ENCODE results near the gene ADD1. TPM values are rescaled to one million over a fixed set of nuclear protein-coding genes. Genes with fewer than 3 reads are reported as not detected.

ADD1 gene
- total and polyA plus RNA-seq, 2 experiments from 2014 or later = 175 to 219 TPM

DNA sequence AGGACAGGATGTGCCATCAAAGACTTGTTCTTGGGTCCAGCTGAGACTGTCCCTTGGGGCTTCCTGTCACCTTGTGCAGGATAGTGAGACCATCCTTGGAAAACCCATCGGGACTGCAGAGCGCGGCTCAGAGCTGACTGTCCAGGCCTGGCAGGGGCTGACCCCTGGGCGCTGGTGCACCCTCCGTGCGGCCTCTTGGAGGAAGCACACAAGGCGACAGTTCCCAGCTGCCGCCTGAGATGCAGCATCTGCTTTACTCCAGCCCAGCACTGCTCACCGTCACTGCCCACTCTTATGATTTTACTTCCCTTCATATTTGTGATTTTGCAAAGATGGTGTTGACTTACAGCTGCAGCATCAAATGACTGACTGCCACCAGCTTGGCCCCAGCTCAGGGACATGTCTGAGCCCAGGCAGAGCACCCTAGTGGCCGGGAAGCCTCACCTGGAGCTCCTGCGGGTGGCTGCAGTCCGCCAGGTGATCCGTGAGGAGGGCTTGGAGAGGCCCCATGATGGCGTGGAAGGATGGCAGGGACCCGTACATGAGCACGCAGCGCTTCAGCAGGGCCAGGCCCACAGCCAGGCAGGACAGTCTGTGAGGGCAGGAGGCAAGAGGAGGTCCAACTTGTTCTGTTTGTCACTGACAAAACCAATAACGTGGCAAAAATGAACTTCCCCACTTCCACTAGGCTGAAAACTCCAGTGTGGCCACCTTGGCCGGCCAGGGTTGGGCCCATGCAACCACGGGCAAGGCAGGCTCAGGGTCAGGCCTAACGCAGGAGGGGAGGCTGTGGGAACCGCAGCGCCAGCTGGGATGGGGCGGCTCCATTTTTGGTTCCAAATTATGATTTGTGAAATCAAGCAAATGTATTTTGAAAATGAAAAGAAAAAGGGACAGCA is 97.7 kb downstream of the ADD1 start:
- Histone ChIP-seq H3K36me3 (ENCODE audit: low read depth) (peaks cover 50% of the 10 kb centered on the region), H3K27me3 (replicated peaks; ENCODE audit: insufficient read depth) (no peaks in the 10 kb centered on the region), H3F3A (ENCODE audit: insufficient read depth) (peaks cover 36% of the 10 kb centered on the region), H3K9me3 (ENCODE audit: low read depth) (no peaks in the 10 kb centered on the region), H3K79me2 (ENCODE audit: insufficient read depth) (peaks cover 20% of the 10 kb centered on the region; the same call in 1 of the 2 replicates), H3K9me2 (ENCODE audit: insufficient read depth) (no peaks in the 10 kb centered on the region), H3K9ac (no peak overlapping the region), H3K4me2 (ENCODE audit: unreplicated experiment) (no peak overlapping the region), H3K4me1 (ENCODE audit: insufficient read depth) (peaks cover 8% of the 10 kb centered on the region; the same call in 1 of the 2 replicates), H3K4me3 (no peak overlapping the region), H3K27ac (no peak overlapping the region), H4K20me1 (ENCODE audit: insufficient read depth) (no peaks in the 10 kb centered on the region), H2AFZ (no peak overlapping the region)
- 96 to 97% methylated on average over 23 to 24 of the region's 24 CpGs for WGBS, 2 experiments (ENCODE audit: low coverage in 1 of 2, low lambda C conversion rate in 2 of 2, missing lambda C conversion rate in 2 of 2)
- DNase-seq = no peak
- TF ChIP-seq EZH2 (IDR thresholded peaks at IDR 0.05; ENCODE audit: insufficient read depth, poor library complexity, severe bottlenecking) (no peak), EZH2phosphoT487 (IDR thresholded peaks at IDR 0.05; ENCODE audit: insufficient read depth, low read depth) (no peak)
- in situ Hi-C loops (cut with MboI) = no loop called here

DNA sequence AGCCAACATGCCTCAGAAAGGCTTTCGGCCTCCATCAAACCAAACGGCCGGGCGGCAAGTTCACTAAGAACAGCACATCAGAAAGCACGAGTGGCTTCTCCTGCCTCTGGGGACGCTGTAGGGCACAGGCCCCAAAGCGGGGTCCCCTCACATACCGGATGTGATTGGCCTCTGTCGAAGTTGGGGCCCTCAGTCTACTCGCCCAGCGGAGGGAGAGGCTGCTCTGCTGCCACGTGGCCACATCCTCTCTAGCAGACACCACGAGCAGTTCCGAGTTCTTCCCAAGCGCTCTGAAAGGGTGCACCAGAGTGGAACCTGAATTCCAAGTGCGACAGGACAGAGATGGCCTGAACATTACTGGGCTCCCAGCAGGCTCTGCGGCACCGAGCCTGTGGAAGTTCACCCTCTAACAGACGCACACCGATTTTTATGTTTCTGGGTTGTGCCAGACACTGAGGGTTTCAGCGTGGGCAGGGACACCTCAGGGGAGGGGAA is 98.4 kb downstream of the ADD1 start:
- Histone ChIP-seq H4K20me1 (ENCODE audit: insufficient read depth) (no peaks in the 10 kb centered on the region), H3K9me3 (ENCODE audit: low read depth) (no peaks in the 10 kb centered on the region)
- in situ Hi-C loops (cut with MboI) = no loop called here

DNA sequence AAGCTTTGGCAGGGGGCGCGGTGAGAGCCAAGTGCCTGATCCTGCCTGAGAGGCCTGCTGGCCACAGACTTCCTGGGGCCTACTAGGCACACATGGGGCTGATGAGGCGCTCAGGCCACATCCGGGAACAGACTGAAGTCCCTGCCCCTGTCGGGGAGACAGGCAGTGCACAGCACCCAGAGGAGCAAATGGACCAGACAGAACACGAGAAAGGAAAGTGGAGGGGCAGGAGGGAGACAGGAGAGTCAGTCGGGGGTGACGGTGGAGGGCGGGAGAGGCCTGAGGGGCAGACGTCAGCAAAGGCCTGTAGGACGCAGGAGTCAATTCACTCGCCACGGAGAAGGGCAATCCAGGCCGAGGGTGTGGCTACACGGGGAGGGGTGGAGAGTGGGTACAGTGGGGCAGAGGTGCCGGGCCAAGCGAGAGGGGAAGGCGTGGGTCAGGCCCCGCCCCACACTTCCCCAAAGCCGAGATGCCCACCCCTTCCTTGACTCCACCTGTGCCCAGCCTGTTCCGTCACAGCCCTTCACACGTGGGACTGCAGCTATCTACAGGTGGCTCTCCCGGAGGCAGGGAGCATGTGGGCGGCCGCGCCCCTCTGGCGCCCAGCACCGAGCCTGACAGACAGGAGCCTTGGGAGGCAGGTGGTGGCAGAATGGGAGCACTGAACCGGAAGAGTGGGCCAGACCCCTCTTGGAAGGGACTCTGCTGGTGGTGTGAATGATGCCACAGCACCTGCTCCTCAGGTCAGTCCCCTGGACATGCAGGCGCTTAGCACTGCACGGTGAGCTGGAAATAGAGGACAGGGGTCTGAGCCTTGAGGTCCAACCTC is 99.1 kb downstream of the ADD1 start:
- 81 to 88% methylated on average over 20 to 31 of the region's 31 CpGs for WGBS, 2 experiments (ENCODE audit: low coverage in 1 of 2, low lambda C conversion rate in 2 of 2, missing lambda C conversion rate in 2 of 2)
- DNase-seq = no peak
- no peak for TF ChIP-seq EZH2 (IDR thresholded peaks at IDR 0.05; ENCODE audit: insufficient read depth, poor library complexity, severe bottlenecking)
- TF ChIP-seq EZH2phosphoT487 (IDR thresholded peaks at IDR 0.05; ENCODE audit: insufficient read depth, low read depth) = no peak
- in situ Hi-C loops (cut with MboI) = no loop called here
- Histone ChIP-seq H3K27ac (no peak overlapping the region), H3K9ac (no peak overlapping the region), H4K20me1 (ENCODE audit: insufficient read depth) (no peaks in the 10 kb centered on the region), H3F3A (ENCODE audit: insufficient read depth) (peaks cover 23% of the 10 kb centered on the region), H3K4me1 (ENCODE audit: insufficient read depth) (no peaks in the 10 kb centered on the region), H3K4me3 (no peak overlapping the region), H3K9me2 (ENCODE audit: insufficient read depth) (no peaks in the 10 kb centered on the region), H3K27me3 (replicated peaks; ENCODE audit: insufficient read depth) (no peaks in the 10 kb centered on the region), H3K79me2 (ENCODE audit: insufficient read depth) (peaks cover 19% of the 10 kb centered on the region; the same call in 1 of the 2 replicates), H3K4me2 (ENCODE audit: unreplicated experiment) (no peak overlapping the region), H3K36me3 (ENCODE audit: low read depth) (peaks cover 62% of the 10 kb centered on the region), H3K9me3 (ENCODE audit: low read depth) (no peaks in the 10 kb centered on the region), H2AFZ (no peak overlapping the region)

More for the DNA sequence above, 98.4 kb downstream of the ADD1 start:
- H3K4me1 ChIP-seq (ENCODE audit: insufficient read depth) = peaks cover 4% of the 10 kb centered on the region; the same call in 1 of the 2 replicates
- 94 to 96% methylated on average over 21 of the region's 21 CpGs for WGBS, 2 experiments (ENCODE audit: low coverage in 1 of 2, low lambda C conversion rate in 2 of 2, missing lambda C conversion rate in 2 of 2)
- no peak for DNase-seq
- TF ChIP-seq EZH2phosphoT487 (IDR thresholded peaks at IDR 0.05; ENCODE audit: insufficient read depth, low read depth) (no peak), EZH2 (IDR thresholded peaks at IDR 0.05; ENCODE audit: insufficient read depth, poor library complexity, severe bottlenecking) (no peak)
- H3K4me2 ChIP-seq (ENCODE audit: unreplicated experiment) = no peak overlapping the region
- peaks cover 57% of the 10 kb centered on the region for H3K36me3 ChIP-seq (ENCODE audit: low read depth)
- H3K4me3 ChIP-seq = no peak overlapping the region
- no peaks in the 10 kb centered on the region for H3K9me2 ChIP-seq (ENCODE audit: insufficient read depth)
- peaks cover 30% of the 10 kb centered on the region for H3F3A ChIP-seq (ENCODE audit: insufficient read depth)
- H3K9ac ChIP-seq = no peak overlapping the region
- H3K27ac ChIP-seq = no peak overlapping the region
- peaks cover 19% of the 10 kb centered on the region; the same call in 1 of the 2 replicates for H3K79me2 ChIP-seq (ENCODE audit: insufficient read depth)
- no peaks in the 10 kb centered on the region for H3K27me3 ChIP-seq (replicated peaks; ENCODE audit: insufficient read depth)
- H2AFZ ChIP-seq = no peak overlapping the region

Data from GM23248 (cell line).